ENCODE data around the gene ADAMTS2. TPM values are rescaled to one million over a fixed set of nuclear protein-coding genes. Genes with fewer than 3 reads are reported as not detected.

ADAMTS2 gene
- polyA plus RNA-seq, 1 experiment = 129 TPM

GRCh38 chr5:179311581-179311980 lies 33.7 kb downstream of the ADAMTS2 start:
- DNase-seq (ENCODE audit: low read depth) = no peak
- H3K27me3 ChIP-seq (ENCODE audit: control insufficient read depth, insufficient read depth, low read length) = no peaks in the 10 kb centered on the region
- ChIA-PET CTCF (interaction anchor here (1.0 kb wide), 1 partner anchor 31 kb away, joined by 4 read pairs; no protein-coding TSS in a partner anchor), POLR2A (no interaction called here)
- no peak overlapping the region for H3K4me3 ChIP-seq (ENCODE audit: low read depth, low read length)
- peaks cover 5% of the 10 kb centered on the region for H3K36me3 ChIP-seq (ENCODE audit: control insufficient read depth, insufficient read depth, low read length)
- TF ChIP-seq, protein P1, sequence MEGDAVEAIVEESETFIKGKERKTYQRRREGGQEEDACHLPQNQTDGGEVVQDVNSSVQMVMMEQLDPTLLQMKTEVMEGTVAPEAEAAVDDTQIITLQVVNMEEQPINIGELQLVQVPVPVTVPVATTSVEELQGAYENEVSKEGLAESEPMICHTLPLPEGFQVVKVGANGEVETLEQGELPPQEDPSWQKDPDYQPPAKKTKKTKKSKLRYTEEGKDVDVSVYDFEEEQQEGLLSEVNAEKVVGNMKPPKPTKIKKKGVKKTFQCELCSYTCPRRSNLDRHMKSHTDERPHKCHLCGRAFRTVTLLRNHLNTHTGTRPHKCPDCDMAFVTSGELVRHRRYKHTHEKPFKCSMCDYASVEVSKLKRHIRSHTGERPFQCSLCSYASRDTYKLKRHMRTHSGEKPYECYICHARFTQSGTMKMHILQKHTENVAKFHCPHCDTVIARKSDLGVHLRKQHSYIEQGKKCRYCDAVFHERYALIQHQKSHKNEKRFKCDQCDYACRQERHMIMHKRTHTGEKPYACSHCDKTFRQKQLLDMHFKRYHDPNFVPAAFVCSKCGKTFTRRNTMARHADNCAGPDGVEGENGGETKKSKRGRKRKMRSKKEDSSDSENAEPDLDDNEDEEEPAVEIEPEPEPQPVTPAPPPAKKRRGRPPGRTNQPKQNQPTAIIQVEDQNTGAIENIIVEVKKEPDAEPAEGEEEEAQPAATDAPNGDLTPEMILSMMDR (IDR thresholded peaks at IDR 0.05; ENCODE audit: insufficient read depth, low read depth, low read length) = no peak

GRCh38 chr5:179311091-179311470 lies 34.2 kb downstream of the ADAMTS2 start:
- POLR2A ChIA-PET = no interaction called here
- peaks cover 3% of the 10 kb centered on the region for H3K36me3 ChIP-seq (ENCODE audit: control insufficient read depth, insufficient read depth, low read length)
- no peaks in the 10 kb centered on the region for H3K27me3 ChIP-seq (ENCODE audit: control insufficient read depth, insufficient read depth, low read length)
- CTCF ChIA-PET = interaction anchor here (1.0 kb wide), 1 partner anchor 31 kb away, joined by 4 read pairs; no protein-coding TSS in a partner anchor
- H3K4me3 ChIP-seq (ENCODE audit: low read depth, low read length) = no peak overlapping the region
- TF ChIP-seq, protein P1 (IDR thresholded peaks at IDR 0.05; ENCODE audit: insufficient read depth, low read depth, low read length) = no peak
- no peak for DNase-seq (ENCODE audit: low read depth)

GRCh38 chr5:179310439-179311090 lies 34.7 kb downstream of the ADAMTS2 start:
- POLR2A ChIA-PET = no interaction called here
- no peak for DNase-seq (ENCODE audit: low read depth)
- CTCF ChIA-PET = interaction anchor here (1.0 kb wide), 1 partner anchor 32 kb away, joined by 4 read pairs; no protein-coding TSS in a partner anchor

GRCh38 chr5:179309751-179310320 lies 35.4 kb downstream of the ADAMTS2 start:
- peaks cover 1% of the 10 kb centered on the region for H3K36me3 ChIP-seq (ENCODE audit: control insufficient read depth, insufficient read depth, low read length)

More at GRCh38 chr5:179310439-179311090, 34.7 kb downstream of the ADAMTS2 start:
- peaks cover 1% of the 10 kb centered on the region for H3K36me3 ChIP-seq (ENCODE audit: control insufficient read depth, insufficient read depth, low read length)
- H3K27me3 ChIP-seq (ENCODE audit: control insufficient read depth, insufficient read depth, low read length) = no peaks in the 10 kb centered on the region
- TF ChIP-seq, protein P1 (IDR thresholded peaks at IDR 0.05; ENCODE audit: insufficient read depth, low read depth, low read length) = no peak
- no peak overlapping the region for H3K4me3 ChIP-seq (ENCODE audit: low read depth, low read length)

GRCh38 chr5:179309383-179309670 lies 35.9 kb downstream of the ADAMTS2 start:
- TF ChIP-seq, protein P1 (IDR thresholded peaks at IDR 0.05; ENCODE audit: insufficient read depth, low read depth, low read length) = no peak
- CTCF ChIA-PET = interaction anchor here (1.1 to 1.5 kb wide), 2 partner anchors 33 kb away, joined by 3 to 4 read pairs; no protein-coding TSS in a partner anchor
- POLR2A ChIA-PET = no interaction called here
- no peak for DNase-seq (ENCODE audit: low read depth)
- peaks cover 1% of the 10 kb centered on the region for H3K36me3 ChIP-seq (ENCODE audit: control insufficient read depth, insufficient read depth, low read length)
- H3K4me3 ChIP-seq (ENCODE audit: low read depth, low read length) = no peak overlapping the region
- H3K27me3 ChIP-seq (ENCODE audit: control insufficient read depth, insufficient read depth, low read length) = no peaks in the 10 kb centered on the region

More at GRCh38 chr5:179309751-179310320, 35.4 kb downstream of the ADAMTS2 start:
- CTCF ChIA-PET = interaction anchor here (1.1 to 1.5 kb wide), 2 partner anchors 33 to 34 kb away, joined by 3 to 4 read pairs; no protein-coding TSS in a partner anchor
- H3K4me3 ChIP-seq (ENCODE audit: low read depth, low read length) = no peak overlapping the region
- TF ChIP-seq, protein P1 (IDR thresholded peaks at IDR 0.05; ENCODE audit: insufficient read depth, low read depth, low read length) = no peak
- no peaks in the 10 kb centered on the region for H3K27me3 ChIP-seq (ENCODE audit: control insufficient read depth, insufficient read depth, low read length)
- DNase-seq (ENCODE audit: low read depth) = no peak
- POLR2A ChIA-PET = no interaction called here
